NCI-H1694 (cell line): Measurements from ENCODE around the gene NFX1.
"Not testable (repeated sequence)": the region's sequence is repeated elsewhere in the genome, so short reads cannot be mapped to it uniquely, and the experiment has no call there.

ENCODE experiments used
- DNase-seq: peaks from one replicate; lab custom pipeline; 2025; lab: John Stamatoyannopoulos, UW

Gene NFX1

DNA sequence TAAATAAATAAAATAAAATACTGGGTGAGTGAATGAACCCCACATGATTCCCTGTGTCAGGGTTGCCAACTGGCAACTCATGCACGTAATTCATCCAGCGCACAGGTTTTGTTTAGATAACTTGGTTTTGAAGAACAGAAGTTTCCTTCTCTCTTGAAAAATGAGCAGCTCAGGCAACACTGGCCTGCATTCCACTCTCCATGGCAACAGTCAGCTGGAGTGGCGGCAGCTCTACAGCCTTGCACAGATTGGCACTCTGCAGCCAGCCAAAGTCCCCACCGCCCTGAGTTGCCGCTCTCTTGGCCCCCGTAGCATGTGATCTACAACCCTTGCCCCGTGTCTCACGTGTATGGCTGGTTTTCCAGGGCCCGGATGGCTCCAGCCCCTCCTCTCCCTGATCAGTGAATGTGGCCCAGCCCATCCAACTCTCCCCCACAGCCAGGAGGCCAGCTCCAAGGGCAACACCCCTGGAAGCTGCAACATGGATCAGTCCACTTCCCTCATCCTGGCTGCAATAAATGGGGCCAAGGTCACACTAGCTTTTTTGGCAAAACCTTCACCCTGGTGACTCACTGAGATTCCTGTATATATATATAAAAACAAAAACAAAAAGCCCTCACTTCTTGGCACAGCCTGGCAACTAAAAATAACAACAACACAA, 100.9 kb downstream of the NFX1 start:
- DNase-seq, result peak; percentile 23

DNA sequence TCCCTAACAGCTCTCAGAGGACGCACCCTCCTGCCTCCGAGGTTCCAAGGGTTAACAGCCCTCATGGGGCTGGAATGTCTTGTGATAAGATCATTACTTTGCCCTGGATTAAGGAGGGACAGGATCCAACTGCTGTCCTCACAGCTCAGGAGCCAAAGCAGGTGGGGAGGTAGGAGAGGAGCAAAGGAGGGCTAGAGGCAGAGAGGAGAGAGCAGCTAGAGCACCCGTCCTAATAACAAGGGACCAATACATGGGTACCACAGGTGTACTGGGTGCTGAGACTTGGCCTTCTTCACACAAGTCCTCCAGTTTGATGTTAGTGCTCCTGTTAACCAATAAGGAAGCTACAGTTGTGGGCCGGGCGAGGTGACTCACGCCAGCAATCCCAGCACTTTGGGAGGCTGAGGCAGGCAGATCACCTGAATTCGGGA, 102.3 kb downstream of the NFX1 start:
- not testable (repeated sequence) for DNase-seq

DNA sequence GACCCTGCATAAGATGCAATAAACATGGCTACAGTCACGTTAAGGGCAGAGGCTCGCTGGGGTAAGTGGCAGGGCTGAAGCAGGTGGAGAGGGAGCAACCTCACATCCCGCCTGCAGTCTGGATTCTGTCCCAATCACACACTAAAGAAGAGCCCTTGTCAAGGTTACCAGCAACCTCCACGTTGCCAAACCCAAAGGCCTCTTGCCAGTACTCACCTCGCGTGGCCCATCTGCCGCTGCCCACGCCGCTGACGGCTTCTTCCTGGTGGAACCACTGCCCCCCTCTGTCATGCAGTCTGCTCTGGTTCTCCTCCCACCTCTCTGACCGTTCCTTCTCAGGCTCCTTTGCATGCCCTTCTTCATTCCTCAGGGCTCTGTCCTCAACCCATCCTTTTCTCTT, 103.3 kb downstream of the NFX1 start:
- no peak for DNase-seq

DNA sequence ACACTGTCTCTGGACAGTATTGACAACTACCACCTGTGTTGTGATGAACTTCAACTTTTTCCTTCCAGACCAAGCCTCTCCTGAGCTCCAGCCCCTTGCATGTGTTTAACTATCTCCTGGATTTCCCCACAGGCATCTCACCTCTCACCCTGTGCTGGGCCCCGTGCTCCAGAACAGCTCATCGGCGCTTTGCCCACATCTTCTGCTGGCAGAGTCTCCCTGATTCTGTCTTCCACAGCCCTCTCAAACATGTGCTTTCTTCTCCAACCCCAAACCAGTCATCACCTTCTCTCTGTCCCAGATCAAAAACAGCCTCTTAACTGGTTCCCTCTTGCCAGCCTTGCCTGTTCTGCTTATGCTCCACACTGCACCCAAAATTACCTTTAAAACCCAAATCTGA, 103.7 kb downstream of the NFX1 start:
- DNase-seq, result not testable (repeated sequence)

DNA sequence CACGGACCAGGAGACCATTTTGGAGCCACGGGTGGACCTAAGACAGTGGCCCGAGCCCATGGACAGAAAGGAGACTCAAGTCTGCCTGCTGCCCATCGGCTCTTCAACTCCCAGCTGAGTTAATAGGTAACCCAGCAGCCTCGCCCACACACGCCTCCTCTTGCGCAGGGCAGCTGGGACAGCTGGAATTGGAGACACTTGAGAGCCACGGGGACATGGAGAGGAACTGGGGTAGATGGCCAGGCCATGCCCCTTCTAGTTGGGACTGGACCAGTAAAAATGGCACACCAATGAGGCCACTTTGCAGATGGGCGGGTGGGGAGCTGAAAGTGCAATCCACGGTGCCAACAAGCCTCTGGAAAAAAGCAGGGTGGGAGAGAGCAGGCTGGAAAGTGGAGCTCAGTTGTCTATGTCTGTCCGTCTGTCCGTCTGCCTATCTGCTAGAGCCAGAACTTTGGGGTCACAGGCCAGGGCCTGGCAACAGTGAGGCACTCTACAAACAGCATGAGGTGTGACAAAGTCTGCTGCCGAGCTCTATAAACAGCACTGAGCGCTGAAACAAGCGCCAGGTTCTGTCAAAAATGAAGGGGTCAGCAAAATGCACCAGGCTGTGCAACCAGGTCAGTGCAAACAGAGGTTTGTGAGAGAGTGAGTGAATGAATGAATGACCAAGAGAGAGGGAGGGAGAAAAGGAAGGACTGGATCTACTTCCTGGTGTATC, 105.0 kb downstream of the NFX1 start:
- DNase-seq, result not testable (repeated sequence)

DNA sequence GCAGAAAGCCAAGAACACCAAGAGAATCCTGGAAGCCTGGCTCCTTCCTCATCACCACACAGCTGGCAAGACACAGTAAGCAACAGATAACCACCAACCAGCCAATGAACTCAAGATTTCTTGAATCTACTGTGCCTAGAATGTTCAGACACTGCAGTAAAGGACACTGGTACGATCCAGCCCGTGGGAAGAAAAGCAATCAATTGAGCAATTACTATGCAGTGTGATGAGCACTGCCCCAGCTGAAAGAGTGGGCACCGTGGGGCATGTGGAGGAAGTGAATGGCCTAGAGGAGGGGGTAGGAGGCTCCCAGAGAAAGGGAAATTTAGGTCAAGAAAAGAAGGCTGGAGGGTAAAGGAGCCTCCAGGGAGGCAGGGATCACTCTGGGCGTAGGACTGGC, 107.5 kb downstream of the NFX1 start:
- not testable (repeated sequence) for DNase-seq

DNA sequence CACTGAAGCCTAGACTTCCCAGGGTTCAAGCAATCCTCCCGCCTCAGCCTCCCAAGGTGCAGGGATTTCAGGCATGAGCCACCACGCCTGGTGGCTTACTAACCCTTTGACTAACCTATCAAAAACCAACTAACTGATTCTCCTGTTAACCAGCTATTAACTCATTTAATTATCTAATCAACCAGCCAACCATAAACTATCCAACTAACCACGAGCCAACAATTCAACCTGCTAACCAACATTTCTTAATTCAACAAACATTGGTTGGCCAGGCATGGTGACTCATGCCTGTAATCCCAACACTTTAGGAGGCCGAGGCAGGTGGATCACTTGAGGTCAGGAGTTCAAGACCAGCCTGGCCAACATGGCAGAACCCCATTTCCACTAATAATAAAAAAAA, 108.7 kb downstream of the NFX1 start:
- DNase-seq, result not testable (repeated sequence)

DNA sequence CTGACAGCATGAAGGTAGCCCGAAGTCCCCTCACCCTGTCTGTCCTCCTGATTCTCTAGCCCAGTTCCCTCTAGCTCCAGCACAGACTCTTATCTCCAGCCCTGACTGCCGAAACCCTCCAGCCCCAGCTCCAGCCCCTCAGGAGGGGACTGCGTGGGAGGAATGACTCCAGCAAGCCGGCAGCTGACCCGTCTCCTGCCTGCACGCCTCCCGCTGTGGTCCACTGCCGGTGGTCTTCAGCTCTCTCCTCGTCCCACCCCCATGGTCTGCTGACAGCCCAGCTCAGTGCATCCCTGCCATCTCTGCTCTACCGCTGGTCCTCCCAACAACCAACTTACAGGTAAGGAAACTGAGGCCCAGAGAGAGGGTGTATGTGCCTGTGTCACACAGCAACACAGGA, 111.5 kb downstream of the NFX1 start:
- not testable (repeated sequence) for DNase-seq

DNA sequence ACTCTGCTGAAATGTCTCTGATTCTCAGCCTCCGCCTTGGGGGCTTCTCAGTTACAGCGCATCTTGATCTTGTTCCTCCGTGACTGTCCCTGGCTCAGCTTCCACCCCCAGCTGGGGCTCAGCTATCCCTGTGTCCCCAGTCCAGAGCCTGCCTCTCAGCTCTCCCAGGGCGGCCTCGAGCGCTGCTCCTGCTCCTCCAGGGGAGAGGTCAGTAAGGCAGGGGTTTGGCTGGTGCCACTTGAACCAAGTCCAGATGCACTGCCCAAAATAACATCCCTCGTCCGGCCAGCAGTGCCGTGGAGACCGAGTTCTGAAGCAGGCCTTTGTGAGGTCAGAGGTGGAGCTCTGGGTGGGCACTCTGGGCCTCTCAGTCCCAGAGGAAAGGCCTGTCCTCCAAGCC, 112.1 kb downstream of the NFX1 start, which contains the start of gene AQP7:
Gene AQP7 (minus strand): TSS at position 198 of the 400 bp plus-strand sequence. CDS start 1,306 bp downstream, outside the sequence.
- not testable (repeated sequence) for DNase-seq

DNA sequence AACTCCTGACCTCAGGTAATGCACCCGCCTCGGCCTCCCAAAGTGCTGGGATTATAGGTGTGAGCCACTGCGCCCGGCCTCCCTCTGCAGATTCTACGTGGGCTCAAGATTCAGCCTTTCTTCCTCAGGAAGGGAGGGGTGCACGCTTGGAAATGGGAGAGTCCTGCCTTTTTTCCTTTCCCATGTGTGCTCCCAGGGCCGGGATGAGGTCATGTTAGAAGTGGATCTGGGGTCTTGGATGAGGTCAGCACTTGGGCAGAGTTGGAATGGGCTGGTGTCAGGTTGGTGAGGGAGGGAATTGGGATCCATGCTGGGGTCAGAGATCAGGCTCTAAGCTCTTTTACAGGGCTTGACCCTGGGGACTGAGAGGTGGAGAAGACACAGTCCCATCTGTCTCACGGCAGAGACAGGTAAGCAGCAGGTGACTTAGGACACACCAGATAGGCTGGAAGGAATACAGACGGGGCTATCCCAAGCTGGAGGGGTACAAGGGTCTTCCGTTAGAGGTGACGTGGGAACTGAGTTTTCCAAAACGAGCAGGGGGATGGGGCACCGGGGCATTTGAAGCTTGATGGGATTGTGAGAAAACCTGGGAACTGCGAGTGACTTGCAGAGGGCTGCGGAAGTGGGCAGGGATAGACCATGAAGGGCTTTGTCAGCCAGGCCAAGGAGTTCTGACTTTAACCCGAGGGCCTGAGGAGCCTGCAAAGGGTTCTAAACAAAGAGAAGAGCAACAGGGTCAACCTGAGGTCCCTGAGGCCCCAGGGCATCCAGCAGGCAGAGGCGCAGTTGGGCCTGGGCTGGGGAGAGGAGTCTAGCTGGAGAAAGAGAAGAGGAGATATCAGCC, 113.8 kb downstream of the NFX1 start:
- DNase-seq, result no peak

DNA sequence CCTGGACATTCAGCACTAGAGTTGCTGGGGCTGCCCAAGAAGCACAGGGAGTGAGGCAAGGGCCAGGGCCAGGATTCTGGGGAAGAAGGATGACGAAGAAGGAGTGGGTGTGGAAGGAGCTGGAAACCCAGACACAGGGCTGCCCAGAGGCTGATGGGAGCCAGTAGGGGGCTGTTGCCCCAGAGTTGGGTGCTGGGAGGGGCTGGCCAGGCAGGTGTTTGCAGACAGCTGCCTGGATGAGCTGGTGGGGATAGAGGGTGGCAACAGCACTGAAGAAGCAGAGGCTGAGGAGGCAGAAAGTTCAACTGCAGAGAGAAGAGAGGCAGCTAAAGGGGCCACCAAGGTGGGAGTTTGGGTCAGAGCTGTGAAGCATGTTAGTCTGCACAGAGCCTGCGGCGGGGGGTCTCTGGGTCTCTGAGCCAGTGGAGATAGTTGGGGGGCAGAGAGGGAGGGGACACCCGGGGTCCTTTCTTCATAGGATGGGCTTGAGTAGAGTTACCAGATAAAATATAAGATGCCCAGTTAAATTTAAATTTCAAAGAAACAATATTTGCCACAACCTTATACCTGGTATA, 114.6 kb downstream of the NFX1 start:
- no peak for DNase-seq

DNA sequence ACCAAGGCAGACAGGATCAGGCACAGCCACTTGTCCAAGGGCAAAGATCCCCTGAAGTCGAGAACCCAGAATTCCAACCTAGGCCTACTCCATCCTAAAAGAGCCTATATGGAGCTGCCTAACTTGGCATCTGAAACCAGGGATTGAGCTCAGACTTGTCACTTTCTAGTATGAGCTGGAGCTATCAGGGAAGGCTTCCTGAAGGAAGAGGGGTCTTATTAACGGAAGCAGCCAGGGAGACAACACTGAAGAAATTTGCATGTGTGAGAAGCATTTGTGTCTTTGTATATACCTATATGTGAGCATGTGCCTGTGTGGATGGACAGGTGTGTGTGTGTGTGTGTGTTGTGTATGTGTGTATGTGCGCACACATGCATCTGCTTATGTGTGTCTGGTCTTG, 116.7 kb downstream of the NFX1 start:
- DNase-seq, result no peak

DNA sequence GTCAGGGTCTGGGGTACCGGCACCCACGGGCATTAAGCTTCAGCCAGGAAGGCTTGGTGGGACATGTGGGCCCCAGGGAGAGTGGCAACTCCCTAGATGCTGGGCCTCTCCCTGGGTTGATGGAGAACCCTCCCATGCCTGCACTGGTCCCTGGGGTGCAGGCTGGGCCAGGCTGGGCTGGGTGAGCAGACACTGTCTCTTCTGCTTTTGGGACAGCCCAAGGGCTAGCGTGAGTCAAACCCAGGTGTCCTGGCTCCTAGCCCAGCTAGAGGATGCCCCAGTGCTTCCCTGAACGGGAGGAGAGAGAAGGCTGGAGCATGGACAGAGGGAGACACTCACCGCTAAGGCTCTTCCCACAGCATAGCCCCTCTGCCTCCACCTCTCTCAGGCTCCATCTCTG, 117.8 kb downstream of the NFX1 start:
- no peak for DNase-seq

DNA sequence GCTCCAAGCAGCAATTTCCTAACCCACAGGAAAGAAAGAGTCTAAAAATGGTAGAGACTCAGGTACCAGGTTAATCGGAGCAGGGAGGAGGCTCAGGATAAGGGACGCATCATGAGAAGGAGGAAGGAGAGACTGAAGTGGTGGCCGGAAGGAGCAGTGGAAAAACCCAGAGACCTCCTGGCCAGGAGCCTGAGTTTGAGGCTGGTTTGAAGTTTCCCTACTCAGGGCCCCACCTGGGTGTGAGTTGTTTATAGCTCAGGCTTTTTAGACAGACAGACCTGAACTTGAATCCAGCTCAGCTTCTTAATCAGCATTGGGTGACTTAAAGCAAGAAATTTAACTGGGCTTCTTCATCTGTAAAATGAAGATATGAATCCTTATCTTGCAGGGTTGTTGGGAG, 124.0 kb downstream of the NFX1 start:
- no peak for DNase-seq

DNA sequence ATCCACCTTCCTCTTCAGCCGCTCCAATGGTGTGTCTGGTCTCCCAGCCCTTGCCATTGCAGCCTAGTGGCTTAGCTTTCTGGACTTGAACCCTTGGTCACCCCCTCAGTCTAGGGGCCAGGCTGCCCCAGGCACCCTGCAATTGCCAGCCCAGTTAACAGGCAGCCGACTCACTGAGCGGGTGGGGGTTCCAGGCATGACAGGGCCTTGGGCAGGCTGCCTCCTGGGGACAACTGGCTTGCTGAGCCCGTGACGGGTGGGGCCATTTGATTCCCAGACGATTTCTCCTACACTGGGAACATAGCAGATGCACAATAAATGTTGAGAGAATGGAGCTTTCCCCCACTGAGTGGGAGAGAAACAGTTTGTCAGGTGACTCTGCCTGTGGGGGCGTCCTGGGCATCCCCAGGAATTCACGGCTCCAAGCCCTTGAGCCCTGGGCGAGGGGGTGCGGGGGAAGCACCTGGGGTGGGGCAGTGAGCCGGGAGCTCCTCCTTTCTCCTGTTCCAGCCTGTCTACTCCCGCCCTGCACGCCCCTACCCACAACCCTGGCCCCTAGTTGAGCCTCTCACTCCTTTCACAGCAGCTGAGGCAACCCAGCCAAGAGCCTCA, 124.7 kb downstream of the NFX1 start:
- DNase-seq, result no peak

DNA sequence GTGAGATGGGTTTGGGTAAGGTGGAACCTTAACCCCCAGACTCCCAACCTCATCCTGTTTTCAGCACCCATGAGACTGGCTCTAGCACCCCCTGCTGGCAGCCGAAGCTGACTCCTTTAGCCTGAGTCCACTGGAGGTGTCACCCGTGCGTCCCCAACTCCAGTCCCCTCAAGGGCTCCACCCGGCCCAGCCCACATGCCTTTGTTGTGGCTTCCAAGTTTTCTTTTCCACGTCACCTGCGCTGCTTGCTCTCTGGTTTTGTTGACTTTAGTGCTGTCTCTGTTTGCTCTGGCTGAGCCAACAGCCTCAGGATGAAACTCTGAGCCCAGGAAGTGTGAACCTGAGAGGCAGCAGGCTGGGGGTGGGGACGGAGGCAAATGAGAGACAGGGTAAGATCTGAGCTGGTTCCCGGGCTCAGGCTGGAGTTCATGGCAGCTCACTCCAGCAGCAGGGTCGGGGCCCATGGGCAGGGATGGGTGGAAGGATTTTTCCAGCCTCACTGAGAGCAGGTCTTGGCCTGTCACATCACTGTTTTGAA, 125.3 kb downstream of the NFX1 start:
- DNase-seq, result peak; percentile 35

DNA sequence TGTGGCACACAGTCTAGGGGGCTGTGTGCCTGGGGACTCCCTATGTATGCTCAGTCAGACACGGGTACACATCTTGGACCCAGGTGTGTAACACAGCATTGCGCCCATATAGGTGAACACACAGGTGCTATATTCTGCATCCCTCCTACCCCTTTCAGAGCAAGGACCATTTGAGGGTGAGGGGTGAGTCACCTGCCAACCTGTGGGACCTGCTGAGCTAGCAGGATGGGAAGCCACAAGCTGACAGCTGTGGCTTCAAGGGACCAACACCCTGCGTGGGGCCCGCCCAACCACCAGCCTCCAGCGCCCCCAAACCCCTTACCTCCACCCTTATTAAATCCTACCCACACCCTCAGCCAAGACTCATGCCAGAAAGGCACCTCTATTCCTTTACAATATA, 126.7 kb downstream of the NFX1 start:
- no peak for DNase-seq

DNA sequence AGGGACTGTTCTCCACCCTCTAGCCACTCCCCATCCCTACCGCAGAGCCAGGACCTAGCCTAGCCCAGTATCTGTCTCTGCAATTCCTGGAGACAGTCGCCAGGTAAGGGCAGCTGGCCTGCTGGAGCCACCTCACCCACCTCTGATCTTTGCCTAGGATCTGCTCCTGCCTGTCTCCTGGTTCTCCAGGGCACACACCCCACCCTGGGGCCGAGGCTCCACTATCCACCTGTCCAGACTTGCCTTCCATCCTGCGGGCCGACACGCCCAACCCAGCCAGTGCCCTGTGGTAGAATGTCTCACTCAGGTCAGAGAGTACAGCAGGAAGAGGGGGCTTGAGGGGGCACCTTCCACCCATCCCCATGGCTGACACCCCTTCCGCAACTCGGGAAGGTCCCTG, 127.8 kb downstream of the NFX1 start:
- DNase-seq, result no peak

DNA sequence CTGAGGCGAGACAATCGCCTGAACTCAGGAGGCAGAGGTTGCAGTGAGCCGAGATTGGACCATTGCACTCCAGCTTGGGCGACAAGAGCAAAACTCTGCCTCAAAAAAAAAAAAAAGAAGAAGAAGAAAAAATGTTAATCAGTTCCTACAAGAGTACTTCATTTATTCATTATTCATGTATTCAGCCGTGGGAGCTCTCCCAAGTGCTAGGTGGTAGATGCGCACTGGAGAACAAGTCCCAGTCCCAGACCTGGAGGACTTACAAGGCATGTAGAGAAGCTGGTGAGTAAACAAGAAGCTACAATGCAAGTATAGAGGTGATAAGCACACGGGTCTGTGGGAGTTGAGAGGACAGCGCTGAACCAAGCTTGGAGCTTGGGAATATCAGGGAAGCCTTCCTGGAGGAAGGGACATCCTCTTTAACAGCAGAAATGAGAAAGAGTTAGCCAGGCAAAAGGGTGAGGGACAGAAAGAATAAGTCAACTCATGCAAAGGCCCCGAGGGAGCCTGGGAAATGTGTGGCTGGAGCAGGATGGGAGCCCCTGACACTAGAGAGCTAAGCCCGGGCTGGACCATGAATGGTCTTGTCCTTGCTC, 129.5 kb downstream of the NFX1 start:
- no peak for DNase-seq
